ENCODE results near the gene SHQ1. TPM values are rescaled to one million over a fixed set of nuclear protein-coding genes. Genes with fewer than 3 reads are reported as not detected.

SHQ1 gene
- total RNA-seq, 1 experiment from 2014 or later = 27.6 TPM

GRCh38 chr3:72748659-72749058 lies 99.6 kb downstream of the SHQ1 start:
- no peaks in the 10 kb centered on the region; a peak in 1 of 4 replicates for H3K4me1 ChIP-seq (ENCODE audit: control insufficient read depth in 1 of 2, insufficient read depth in 2 of 2, low read length in 2 of 2)
- RAD21 ChIA-PET (ENCODE audit: low non-redundant PET in 1 of 2, low total read pairs in 2 of 2, uncharacterized antibody in 2 of 2, unreplicated experiment in 2 of 2) = no interaction called here
- H3K9me2 ChIP-seq (ENCODE audit: insufficient read depth) = no peaks in the 10 kb centered on the region
- H2AFZ ChIP-seq (ENCODE audit: low read depth, low read length, poor library complexity, severe bottlenecking) = no peak overlapping the region
- no peaks in the 10 kb centered on the region for H3K79me2 ChIP-seq (ENCODE audit: insufficient read depth, low read length)
- no peaks in the 10 kb centered on the region for H4K20me1 ChIP-seq (ENCODE audit: insufficient read depth)
- H3K36me3 ChIP-seq (ENCODE audit: control insufficient read depth in 1 of 2, insufficient read depth in 2 of 2, low read length in 2 of 2) = no peaks in the 10 kb centered on the region
- BruUV-seq (replicated peaks) = no TSS peak
- intact Hi-C loops (cut with micrococcal nuclease) = no loop called here
- TF ChIP-seq RAD21 (IDR thresholded peaks at IDR 0.05; ENCODE audit: low read depth) (no peak), MAX (IDR thresholded peaks at IDR 0.05) (no peak), YY1 (IDR thresholded peaks at IDR 0.05; ENCODE audit: extremely low read depth, insufficient replicate concordance, low read depth, low read length) (no peak), SP1 (IDR thresholded peaks at IDR 0.05; ENCODE audit: low read depth) (no peak), CEBPB (IDR thresholded peaks at IDR 0.05; ENCODE audit: low read depth) (no peak), SRF (IDR thresholded peaks at IDR 0.05; ENCODE audit: low read depth) (no peak), SIN3A (IDR thresholded peaks at IDR 0.05; ENCODE audit: low read depth) (no peak), JUND (IDR thresholded peaks at IDR 0.05) (no peak), EZH2phosphoT487 (IDR thresholded peaks at IDR 0.05; ENCODE audit: borderline replicate concordance) (no peak), POLR2AphosphoS5 (IDR thresholded peaks at IDR 0.05; ENCODE audit: low read depth, low read length) (no peak), FOSL1 (IDR thresholded peaks at IDR 0.05; ENCODE audit: low read depth) (no peak), ZFX (IDR thresholded peaks at IDR 0.05) (no peak), EZH2 (IDR thresholded peaks at IDR 0.05) (no peak), REST (IDR thresholded peaks at IDR 0.05; ENCODE audit: low read depth) (no peak), EGR1 (IDR thresholded peaks at IDR 0.05; ENCODE audit: low read depth) (no peak)
- TF ChIP-seq, protein P1, sequence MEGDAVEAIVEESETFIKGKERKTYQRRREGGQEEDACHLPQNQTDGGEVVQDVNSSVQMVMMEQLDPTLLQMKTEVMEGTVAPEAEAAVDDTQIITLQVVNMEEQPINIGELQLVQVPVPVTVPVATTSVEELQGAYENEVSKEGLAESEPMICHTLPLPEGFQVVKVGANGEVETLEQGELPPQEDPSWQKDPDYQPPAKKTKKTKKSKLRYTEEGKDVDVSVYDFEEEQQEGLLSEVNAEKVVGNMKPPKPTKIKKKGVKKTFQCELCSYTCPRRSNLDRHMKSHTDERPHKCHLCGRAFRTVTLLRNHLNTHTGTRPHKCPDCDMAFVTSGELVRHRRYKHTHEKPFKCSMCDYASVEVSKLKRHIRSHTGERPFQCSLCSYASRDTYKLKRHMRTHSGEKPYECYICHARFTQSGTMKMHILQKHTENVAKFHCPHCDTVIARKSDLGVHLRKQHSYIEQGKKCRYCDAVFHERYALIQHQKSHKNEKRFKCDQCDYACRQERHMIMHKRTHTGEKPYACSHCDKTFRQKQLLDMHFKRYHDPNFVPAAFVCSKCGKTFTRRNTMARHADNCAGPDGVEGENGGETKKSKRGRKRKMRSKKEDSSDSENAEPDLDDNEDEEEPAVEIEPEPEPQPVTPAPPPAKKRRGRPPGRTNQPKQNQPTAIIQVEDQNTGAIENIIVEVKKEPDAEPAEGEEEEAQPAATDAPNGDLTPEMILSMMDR (IDR thresholded peaks at IDR 0.05 in 2 of 3, conservative IDR thresholded peaks at IDR 0.05 in 1 of 3; ENCODE audit: borderline replicate concordance in 1 of 3, insufficient read depth in 1 of 3, low read depth in 2 of 3, low read length in 2 of 3) = no peak
- H3K4me2 ChIP-seq (ENCODE audit: low read length) = no peak overlapping the region
- CTCF ChIA-PET = no interaction called here
- H3K9me3 ChIP-seq (ENCODE audit: control insufficient read depth in 1 of 2, insufficient read depth in 1 of 2, low read depth in 1 of 2, low read length in 2 of 2) = no peaks in the 10 kb centered on the region
- ATAC-seq = no peak
- H3K27ac ChIP-seq (ENCODE audit: low read depth, low read length) = no peak overlapping the region
- no peak for DNase-seq (ENCODE audit: low read depth, low spot score)
- no peaks in the 10 kb centered on the region for H3K27me3 ChIP-seq (ENCODE audit: insufficient read depth, low read length)
- H3K4me3 ChIP-seq (replicated peaks in 1 of 2; ENCODE audit: low read depth in 1 of 2, low read length in 2 of 2) = no peak overlapping the region
- POLR2A ChIA-PET = no interaction called here
- no peak overlapping the region for H3K9ac ChIP-seq (ENCODE audit: low read length)

Data from HCT116 (cell line).